ENCODE data around the gene CPPED1. TPM values are rescaled to one million over a fixed set of nuclear protein-coding genes. Genes with fewer than 3 reads are reported as not detected.

Gene CPPED1
- total RNA-seq, 1 donor from 2014 or later, result 13.2 TPM

- Mint-ChIP-seq H3K4me3 (ENCODE audit: low read depth) (no peak overlapping the region), H3K9me3 (ENCODE audit: low read depth) (no peaks in the 10 kb centered on the region), H3K4me1 (ENCODE audit: low read depth) (peaks cover under 1% of the 10 kb centered on the region), H3K27me3 (no peaks in the 10 kb centered on the region), H3K27ac (no peak overlapping the region), H3K36me3 (ENCODE audit: insufficient read depth) (peaks cover 4% of the 10 kb centered on the region)
- no peak for TF ChIP-seq CTCF (IDR thresholded peaks at IDR 0.05; ENCODE audit: unreplicated experiment)
- no peak for DNase-seq (ENCODE audit: low spot score, unreplicated experiment)
Measured at GRCh38 chr16:12788758-12789157, 14.9 kb downstream of the CPPED1 start.

DNA sequence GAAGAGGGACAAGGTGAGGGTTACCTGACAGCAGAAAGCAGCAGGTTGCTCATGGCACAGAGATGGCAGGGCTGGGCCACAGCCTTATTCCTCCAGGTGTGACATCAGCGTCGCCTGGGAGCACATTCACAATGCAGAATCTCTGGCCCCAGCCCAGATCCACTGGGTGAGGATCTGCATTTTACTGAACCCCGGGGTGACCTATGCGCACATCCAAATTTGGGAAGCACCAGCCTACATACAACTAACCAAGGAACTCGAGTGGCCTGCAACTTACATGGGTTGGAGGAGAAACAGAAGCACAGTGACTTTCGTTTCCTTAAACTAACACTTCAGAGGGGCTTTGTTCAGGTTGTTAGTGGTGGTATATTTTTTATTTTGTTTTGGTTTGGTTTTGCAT, 17.6 kb downstream of the CPPED1 start:
- H3K9me3 Mint-ChIP-seq (ENCODE audit: low read depth), result no peaks in the 10 kb centered on the region
- H3K4me3 Mint-ChIP-seq (ENCODE audit: low read depth), result no peak overlapping the region
- no peak for TF ChIP-seq CTCF (IDR thresholded peaks at IDR 0.05; ENCODE audit: unreplicated experiment)
- no peak for DNase-seq (ENCODE audit: low spot score, unreplicated experiment)
- H3K27me3 Mint-ChIP-seq, result no peaks in the 10 kb centered on the region
- H3K36me3 Mint-ChIP-seq (ENCODE audit: insufficient read depth), result no peaks in the 10 kb centered on the region
- no peaks in the 10 kb centered on the region for H3K4me1 Mint-ChIP-seq (ENCODE audit: low read depth)
- H3K27ac Mint-ChIP-seq, result no peak overlapping the region

- no peak for DNase-seq (ENCODE audit: low spot score, unreplicated experiment)
- Mint-ChIP-seq H3K4me1 (ENCODE audit: low read depth) (no peaks in the 10 kb centered on the region), H3K27ac (no peak overlapping the region)
Measured at GRCh38 chr16:12784076-12784475, 19.6 kb downstream of the CPPED1 start.

GRCh38 chr16:12781777-12782176, 21.9 kb downstream of the CPPED1 start:
- Mint-ChIP-seq H3K27ac (no peak overlapping the region), H3K27me3 (no peaks in the 10 kb centered on the region), H3K4me3 (ENCODE audit: low read depth) (no peak overlapping the region), H3K36me3 (ENCODE audit: insufficient read depth) (peaks cover 8% of the 10 kb centered on the region), H3K9me3 (ENCODE audit: low read depth) (no peaks in the 10 kb centered on the region), H3K4me1 (ENCODE audit: low read depth) (no peaks in the 10 kb centered on the region)
- no peak for DNase-seq (ENCODE audit: low spot score, unreplicated experiment)
- no peak for TF ChIP-seq CTCF (IDR thresholded peaks at IDR 0.05; ENCODE audit: unreplicated experiment)

More at GRCh38 chr16:12784076-12784475, 19.6 kb downstream of the CPPED1 start:
- no peak overlapping the region for H3K4me3 Mint-ChIP-seq (ENCODE audit: low read depth)
- no peak for TF ChIP-seq CTCF (IDR thresholded peaks at IDR 0.05; ENCODE audit: unreplicated experiment)
- H3K9me3 Mint-ChIP-seq (ENCODE audit: low read depth), result no peaks in the 10 kb centered on the region
- peaks cover 6% of the 10 kb centered on the region for H3K36me3 Mint-ChIP-seq (ENCODE audit: insufficient read depth)
- H3K27me3 Mint-ChIP-seq, result no peaks in the 10 kb centered on the region

DNA sequence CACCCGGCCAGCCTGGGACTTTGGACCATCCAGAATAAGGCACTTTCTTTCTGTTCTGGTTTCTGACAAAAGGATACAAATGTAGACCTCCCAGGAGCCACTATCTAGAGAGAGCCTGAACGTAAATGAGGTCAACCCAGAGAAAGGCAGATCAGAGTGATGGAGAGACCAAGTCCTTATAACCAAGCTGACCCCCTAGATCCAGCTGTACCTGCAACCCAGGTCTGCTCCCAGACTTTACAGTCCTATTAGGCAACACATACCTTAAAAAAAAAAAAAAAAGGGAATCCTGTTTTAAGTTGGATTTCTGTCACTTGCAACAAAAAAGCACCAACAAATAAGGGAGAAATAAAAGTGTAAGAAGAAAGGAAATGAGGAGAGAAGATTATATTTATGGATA, 23.2 kb downstream of the CPPED1 start:
- no peaks in the 10 kb centered on the region for H3K9me3 Mint-ChIP-seq (ENCODE audit: low read depth)
- H3K27ac Mint-ChIP-seq, result no peak overlapping the region
- no peak for TF ChIP-seq CTCF (IDR thresholded peaks at IDR 0.05; ENCODE audit: unreplicated experiment)
- no peaks in the 10 kb centered on the region for H3K4me1 Mint-ChIP-seq (ENCODE audit: low read depth)
- H3K27me3 Mint-ChIP-seq, result no peaks in the 10 kb centered on the region
- no peak overlapping the region for H3K4me3 Mint-ChIP-seq (ENCODE audit: low read depth)
- H3K36me3 Mint-ChIP-seq (ENCODE audit: insufficient read depth), result peaks cover 8% of the 10 kb centered on the region
- no peak for DNase-seq (ENCODE audit: low spot score, unreplicated experiment)

All from progenitor cell of endocrine pancreas (in vitro differentiated cells).